ENCODE data around the gene TSKS.

- TF ChIP-seq CTCF (IDR thresholded peaks at IDR 0.05) (no peak), POLR2A (IDR thresholded peaks at IDR 0.05) (no peak)
Measured at GRCh38 chr19:49712397-49712859, 50.7 kb downstream of the TSKS start.
